Measurements from ENCODE around the gene FARS2. TPM values are rescaled to one million over a fixed set of nuclear protein-coding genes. Genes with fewer than 3 reads are reported as not detected.

FARS2 gene
- total and polyA plus RNA-seq, 2 donors (not counting 1 experiment from before 2014, with no cell fraction given): 33.0 to 35.5 TPM

DNA sequence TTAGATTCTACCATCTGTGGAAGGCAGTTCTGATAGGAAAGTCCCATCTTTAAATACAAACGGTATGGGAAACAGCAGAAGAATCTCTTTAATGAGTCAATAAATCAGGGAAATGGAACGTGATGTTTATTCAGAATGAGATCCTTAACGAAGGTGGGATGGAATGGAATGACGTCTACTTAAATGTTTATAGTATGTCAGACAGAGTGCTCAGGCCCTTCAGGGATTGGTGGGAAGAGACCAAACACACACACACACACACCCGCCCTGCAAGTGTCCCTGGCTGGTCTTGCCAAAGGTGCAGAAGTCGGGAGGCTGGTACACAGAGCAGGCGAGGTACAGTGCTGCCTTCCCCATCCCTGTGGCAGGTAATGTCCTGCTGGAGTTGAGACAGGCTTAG, 164.0 kb downstream of the FARS2 start:
- ATAC-seq (ENCODE audit: low read depth): no peak
- Histone ChIP-seq H3K27ac (ENCODE audit: low read length in 2 of 2) (no peak overlapping the region), H3K4me2 (replicated peaks; ENCODE audit: low read depth, low read length, poor library complexity, severe bottlenecking) (no peak overlapping the region), H3K27me3 (replicated peaks in 1 of 4; ENCODE audit: control extremely low read depth in 1 of 4, control insufficient read depth in 3 of 4, insufficient read depth in 4 of 4, low read length in 3 of 4) (no peaks in the 10 kb centered on the region), H4K20me1 (ENCODE audit: control insufficient read depth, insufficient read depth, low read length, poor library complexity, severe bottlenecking) (no peaks in the 10 kb centered on the region), H3K4me3 (ENCODE audit: control extremely low read depth in 1 of 5, extremely low read depth in 1 of 5, insufficient read depth in 1 of 5, low read depth in 2 of 5, low read length in 4 of 5) (no peak overlapping the region), H3K36me3 (replicated peaks in 1 of 2; ENCODE audit: control extremely low read depth in 1 of 2, control insufficient read depth in 1 of 2, extremely low read depth in 1 of 2, insufficient read depth in 2 of 2, low read length in 1 of 2) (peaks cover 0 to 3% of the 10 kb centered on the region in 2 experiments), H2AFZ (ENCODE audit: insufficient read depth, low read depth, low read length, poor library complexity, severe bottlenecking) (no peak overlapping the region), H3K79me2 (ENCODE audit: control insufficient read depth, insufficient read depth, low read length) (peaks cover 11% of the 10 kb centered on the region), H3K9me3 (ENCODE audit: control extremely low read depth in 1 of 3, control insufficient read depth in 2 of 3, insufficient read depth in 1 of 3, low read length in 2 of 3) (no peaks in the 10 kb centered on the region), H3K9ac (ENCODE audit: low read length) (no peak overlapping the region), H3K4me1 (ENCODE audit: control insufficient read depth in 2 of 2, insufficient read depth in 2 of 2, low read length in 2 of 2) (no peaks in the 10 kb centered on the region)
- ChIA-PET POLR2A (no interaction called here), CTCF (no interaction called here)
- H3K9me3 Mint-ChIP-seq (ENCODE audit: insufficient read depth): no peaks in the 10 kb centered on the region
- WGBS (ENCODE audit: insufficient coverage): 95% methylated on average over 4 of the region's 7 CpGs
- DNase-seq: no peak
- peaks cover 10% of the 10 kb centered on the region for H3K4me1 Mint-ChIP-seq
- no peak for TF ChIP-seq EZH2 (IDR thresholded peaks at IDR 0.05; ENCODE audit: borderline replicate concordance, insufficient read depth, low read depth, low read length, poor library complexity, severe bottlenecking)
- TF ChIP-seq, protein P1, sequence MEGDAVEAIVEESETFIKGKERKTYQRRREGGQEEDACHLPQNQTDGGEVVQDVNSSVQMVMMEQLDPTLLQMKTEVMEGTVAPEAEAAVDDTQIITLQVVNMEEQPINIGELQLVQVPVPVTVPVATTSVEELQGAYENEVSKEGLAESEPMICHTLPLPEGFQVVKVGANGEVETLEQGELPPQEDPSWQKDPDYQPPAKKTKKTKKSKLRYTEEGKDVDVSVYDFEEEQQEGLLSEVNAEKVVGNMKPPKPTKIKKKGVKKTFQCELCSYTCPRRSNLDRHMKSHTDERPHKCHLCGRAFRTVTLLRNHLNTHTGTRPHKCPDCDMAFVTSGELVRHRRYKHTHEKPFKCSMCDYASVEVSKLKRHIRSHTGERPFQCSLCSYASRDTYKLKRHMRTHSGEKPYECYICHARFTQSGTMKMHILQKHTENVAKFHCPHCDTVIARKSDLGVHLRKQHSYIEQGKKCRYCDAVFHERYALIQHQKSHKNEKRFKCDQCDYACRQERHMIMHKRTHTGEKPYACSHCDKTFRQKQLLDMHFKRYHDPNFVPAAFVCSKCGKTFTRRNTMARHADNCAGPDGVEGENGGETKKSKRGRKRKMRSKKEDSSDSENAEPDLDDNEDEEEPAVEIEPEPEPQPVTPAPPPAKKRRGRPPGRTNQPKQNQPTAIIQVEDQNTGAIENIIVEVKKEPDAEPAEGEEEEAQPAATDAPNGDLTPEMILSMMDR (IDR thresholded peaks at IDR 0.05): no peak
- no peak overlapping the region for H3K4me3 Mint-ChIP-seq
- H3K27me3 Mint-ChIP-seq: no peaks in the 10 kb centered on the region
- no peak overlapping the region for H3K27ac Mint-ChIP-seq
- intact Hi-C loops (cut with micrococcal nuclease): no loop called here

DNA sequence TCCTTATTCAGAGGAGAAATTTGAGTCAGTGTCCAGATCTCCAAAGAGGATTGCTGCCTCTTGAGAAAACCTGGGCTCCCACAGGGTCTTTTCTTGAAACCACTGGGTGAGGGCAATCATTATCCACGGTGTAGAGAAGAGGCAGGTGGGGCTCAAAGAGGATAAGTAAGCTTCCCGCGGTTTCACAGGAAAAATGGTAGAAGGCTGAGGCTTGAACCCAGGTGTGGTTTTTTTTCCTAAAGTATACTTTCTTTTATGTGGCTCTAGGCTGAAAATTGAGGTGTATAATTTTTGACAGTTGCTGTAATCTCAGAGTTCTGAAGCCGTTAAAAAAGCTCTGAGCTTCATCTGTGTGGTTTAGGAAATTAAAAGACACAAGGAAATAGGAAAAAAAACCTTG, 164.5 kb downstream of the FARS2 start:
- Mint-ChIP-seq H3K27me3 (no peaks in the 10 kb centered on the region), H3K4me1 (peaks cover 10% of the 10 kb centered on the region), H3K27ac (no peak overlapping the region), H3K4me3 (no peak overlapping the region), H3K9me3 (ENCODE audit: insufficient read depth) (no peaks in the 10 kb centered on the region)
- no peak for TF ChIP-seq EZH2 (IDR thresholded peaks at IDR 0.05; ENCODE audit: borderline replicate concordance, insufficient read depth, low read depth, low read length, poor library complexity, severe bottlenecking)
- TF ChIP-seq, protein P1 (IDR thresholded peaks at IDR 0.05): no peak
- POLR2A ChIA-PET: no interaction called here
- H3K27me3 ChIP-seq (replicated peaks in 1 of 4; ENCODE audit: control extremely low read depth in 1 of 4, control insufficient read depth in 3 of 4, insufficient read depth in 4 of 4, low read length in 3 of 4): no peaks in the 10 kb centered on the region
- no peak for DNase-seq
- H4K20me1 ChIP-seq (ENCODE audit: control insufficient read depth, insufficient read depth, low read length, poor library complexity, severe bottlenecking): no peaks in the 10 kb centered on the region
- 100% methylated on average over 1 of the region's 4 CpGs for WGBS (ENCODE audit: insufficient coverage)
- intact Hi-C loops (cut with micrococcal nuclease): no loop called here
- H3K9ac ChIP-seq (ENCODE audit: low read length): no peak overlapping the region
- ATAC-seq (ENCODE audit: low read depth): no peak
- no peak overlapping the region for H3K4me3 ChIP-seq (ENCODE audit: control extremely low read depth in 1 of 5, extremely low read depth in 1 of 5, insufficient read depth in 1 of 5, low read depth in 2 of 5, low read length in 4 of 5)
- no peaks in the 10 kb centered on the region for H3K4me1 ChIP-seq (ENCODE audit: control insufficient read depth in 2 of 2, insufficient read depth in 2 of 2, low read length in 2 of 2)
- peaks cover 11% of the 10 kb centered on the region for H3K79me2 ChIP-seq (ENCODE audit: control insufficient read depth, insufficient read depth, low read length)
- H3K36me3 ChIP-seq (replicated peaks in 1 of 2; ENCODE audit: control extremely low read depth in 1 of 2, control insufficient read depth in 1 of 2, extremely low read depth in 1 of 2, insufficient read depth in 2 of 2, low read length in 1 of 2): peaks cover 0 to 5% of the 10 kb centered on the region in 2 experiments
- H3K27ac ChIP-seq (ENCODE audit: low read length in 2 of 2): no peak overlapping the region
- CTCF ChIA-PET: no interaction called here
- no peak overlapping the region for H3K4me2 ChIP-seq (replicated peaks; ENCODE audit: low read depth, low read length, poor library complexity, severe bottlenecking)
- H3K9me3 ChIP-seq (ENCODE audit: control extremely low read depth in 1 of 3, control insufficient read depth in 2 of 3, insufficient read depth in 1 of 3, low read length in 2 of 3): no peaks in the 10 kb centered on the region
- no peak overlapping the region for H2AFZ ChIP-seq (ENCODE audit: insufficient read depth, low read depth, low read length, poor library complexity, severe bottlenecking)
